Body of pancreas (tissue), 4 donors: Measurements from ENCODE around the gene EVA1C.

Source experiments
- POLR2A ChIP-seq, 3 donors: fragments of 450-650 bp; IDR thresholded peaks; one replicate each; pipeline ENCODE4 v1.6.1; 2016; ENCODE audit warnings: antibody characterized with exemption in 3 of 3, mild to moderate bottlenecking in 2 of 3
- TF ChIP-seq, protein P1 (sequence below), 7 experiments: fragments of 450-650 bp in 4 of 7; fragments of 200-600 bp in 3 of 7; sonication (generic) in 3 of 7; IDR thresholded peaks; one replicate each; pipeline ENCODE4 v1.5.1; 2016 to 2019; ENCODE audit warnings: antibody characterized with exemption in 7 of 7

DNA sequence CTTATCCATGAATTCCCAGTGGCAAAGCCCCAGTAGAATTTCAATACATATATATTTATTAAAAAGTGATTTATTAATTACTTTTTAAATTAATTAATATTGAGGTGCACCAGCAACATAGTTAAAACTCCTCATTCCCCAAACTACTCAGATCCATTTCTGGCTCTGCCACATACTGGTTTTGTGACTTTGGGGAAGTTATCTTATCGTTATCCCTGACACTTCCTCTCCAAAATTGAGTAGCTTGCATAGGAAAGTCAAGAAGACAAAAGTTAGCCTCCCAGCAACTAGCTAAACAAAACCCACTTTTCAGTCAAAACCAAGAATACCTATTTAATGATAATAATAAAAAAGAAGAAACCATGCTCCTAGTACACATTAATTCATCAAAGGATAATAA is 136.9 kb downstream of the EVA1C start:
- TF ChIP-seq POLR2A (IDR thresholded peaks at IDR 0.05): no peak
- TF ChIP-seq, protein P1, sequence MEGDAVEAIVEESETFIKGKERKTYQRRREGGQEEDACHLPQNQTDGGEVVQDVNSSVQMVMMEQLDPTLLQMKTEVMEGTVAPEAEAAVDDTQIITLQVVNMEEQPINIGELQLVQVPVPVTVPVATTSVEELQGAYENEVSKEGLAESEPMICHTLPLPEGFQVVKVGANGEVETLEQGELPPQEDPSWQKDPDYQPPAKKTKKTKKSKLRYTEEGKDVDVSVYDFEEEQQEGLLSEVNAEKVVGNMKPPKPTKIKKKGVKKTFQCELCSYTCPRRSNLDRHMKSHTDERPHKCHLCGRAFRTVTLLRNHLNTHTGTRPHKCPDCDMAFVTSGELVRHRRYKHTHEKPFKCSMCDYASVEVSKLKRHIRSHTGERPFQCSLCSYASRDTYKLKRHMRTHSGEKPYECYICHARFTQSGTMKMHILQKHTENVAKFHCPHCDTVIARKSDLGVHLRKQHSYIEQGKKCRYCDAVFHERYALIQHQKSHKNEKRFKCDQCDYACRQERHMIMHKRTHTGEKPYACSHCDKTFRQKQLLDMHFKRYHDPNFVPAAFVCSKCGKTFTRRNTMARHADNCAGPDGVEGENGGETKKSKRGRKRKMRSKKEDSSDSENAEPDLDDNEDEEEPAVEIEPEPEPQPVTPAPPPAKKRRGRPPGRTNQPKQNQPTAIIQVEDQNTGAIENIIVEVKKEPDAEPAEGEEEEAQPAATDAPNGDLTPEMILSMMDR (IDR thresholded peaks at IDR 0.05): no peak
